Esophagus squamous epithelium (tissue), 4 donors: ENCODE data around the gene STK25.

Experiments used
- POLR2A ChIP-seq, 4 donors: fragments of 450-650 bp; IDR thresholded peaks; one replicate each; pipeline ENCODE4 v1.6.1; 2017; ENCODE audit warnings: antibody characterized with exemption in 4 of 4, mild to moderate bottlenecking in 4 of 4, moderate library complexity in 3 of 4
- TF ChIP-seq, protein P1 (sequence below), 6 experiments: fragments of 450-650 bp in 4 of 6; fragments of 200-600 bp in 2 of 6; sonication (generic) in 2 of 6; IDR thresholded peaks; one replicate each; pipeline ENCODE4 v1.5.1; 2016 to 2019; ENCODE audit warnings: antibody characterized with exemption in 6 of 6, mild to moderate bottlenecking in 4 of 6, moderate library complexity in 4 of 6

DNA sequence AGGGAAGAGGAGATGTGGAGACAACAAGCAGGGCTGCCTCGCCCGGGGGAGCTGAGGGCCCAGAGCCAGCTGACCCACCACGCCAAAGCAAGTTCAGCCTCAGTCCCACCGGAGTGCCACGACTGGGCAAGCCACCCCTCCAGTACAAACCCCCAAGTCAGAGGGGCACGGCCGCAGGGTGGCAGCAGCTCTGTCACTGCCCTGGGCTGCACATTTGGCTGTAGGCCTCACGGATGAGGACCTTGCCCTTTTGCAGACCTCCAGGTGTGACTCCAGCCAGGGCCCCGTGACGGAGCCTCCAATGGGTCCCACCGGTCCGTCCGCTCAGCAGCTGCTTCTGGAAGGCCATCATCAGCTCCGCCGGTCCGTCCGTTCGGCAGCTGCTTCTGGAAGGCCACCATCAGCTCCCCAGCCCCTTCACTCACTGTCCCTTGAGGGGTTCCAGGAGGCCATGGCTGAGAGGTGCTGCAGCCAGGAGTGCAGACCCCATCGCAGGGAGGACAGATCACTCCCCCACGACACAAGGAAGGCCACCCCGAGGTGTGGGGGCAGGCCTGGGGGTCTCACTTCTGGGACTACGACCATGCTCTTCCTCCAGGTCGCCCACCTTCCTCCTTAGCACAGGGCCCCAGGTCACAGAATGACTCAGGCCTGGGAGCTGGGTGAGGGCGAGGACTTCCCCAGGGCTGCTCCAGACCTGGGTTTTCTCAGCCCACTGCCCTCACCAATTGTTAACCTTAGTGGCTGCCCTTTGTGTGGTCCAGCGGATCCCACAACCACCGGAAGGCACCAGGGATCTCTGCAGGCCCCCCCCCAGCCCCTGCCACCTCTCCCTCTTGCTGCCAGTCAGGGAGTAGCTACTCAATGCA is 24.6 kb upstream of the STK25 start:
- TF ChIP-seq, protein P1, sequence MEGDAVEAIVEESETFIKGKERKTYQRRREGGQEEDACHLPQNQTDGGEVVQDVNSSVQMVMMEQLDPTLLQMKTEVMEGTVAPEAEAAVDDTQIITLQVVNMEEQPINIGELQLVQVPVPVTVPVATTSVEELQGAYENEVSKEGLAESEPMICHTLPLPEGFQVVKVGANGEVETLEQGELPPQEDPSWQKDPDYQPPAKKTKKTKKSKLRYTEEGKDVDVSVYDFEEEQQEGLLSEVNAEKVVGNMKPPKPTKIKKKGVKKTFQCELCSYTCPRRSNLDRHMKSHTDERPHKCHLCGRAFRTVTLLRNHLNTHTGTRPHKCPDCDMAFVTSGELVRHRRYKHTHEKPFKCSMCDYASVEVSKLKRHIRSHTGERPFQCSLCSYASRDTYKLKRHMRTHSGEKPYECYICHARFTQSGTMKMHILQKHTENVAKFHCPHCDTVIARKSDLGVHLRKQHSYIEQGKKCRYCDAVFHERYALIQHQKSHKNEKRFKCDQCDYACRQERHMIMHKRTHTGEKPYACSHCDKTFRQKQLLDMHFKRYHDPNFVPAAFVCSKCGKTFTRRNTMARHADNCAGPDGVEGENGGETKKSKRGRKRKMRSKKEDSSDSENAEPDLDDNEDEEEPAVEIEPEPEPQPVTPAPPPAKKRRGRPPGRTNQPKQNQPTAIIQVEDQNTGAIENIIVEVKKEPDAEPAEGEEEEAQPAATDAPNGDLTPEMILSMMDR (IDR thresholded peaks at IDR 0.05), result no peak
- no peak for TF ChIP-seq POLR2A (IDR thresholded peaks at IDR 0.05)
